Amniotic stem cell (primary cell): Measurements from ENCODE around the gene ZNF716.
"Not testable (repeated sequence)": the region's sequence is repeated elsewhere in the genome, so short reads cannot be mapped to it uniquely, and the experiment has no call there.

ENCODE experiments used
- DNase-seq: peaks from one replicate; lab custom pipeline; 2025; lab: John Stamatoyannopoulos, UW

Gene ZNF716

GRCh38 chr7:57449904-57450303, at the start of gene ZNF716:
TSS of gene ZNF716 (plus strand) at chr7:57450177. CDS start at chr7:57450289, 112 bp downstream.
- no peak for DNase-seq

- no peak for DNase-seq
Measured at GRCh38 chr7:57400531-57401155, 49.3 kb upstream of the ZNF716 start.

- DNase-seq = not testable (repeated sequence)
Measured at GRCh38 chr7:57403051-57403450, 46.9 kb upstream of the ZNF716 start.

GRCh38 chr7:57403601-57404342, 46.2 kb upstream of the ZNF716 start:
- no peak for DNase-seq

GRCh38 chr7:57404343-57404966, 45.5 kb upstream of the ZNF716 start:
- DNase-seq = no peak

- DNase-seq = no peak
Measured at GRCh38 chr7:57404967-57405421, 45.0 kb upstream of the ZNF716 start.

- no peak for DNase-seq
Measured at GRCh38 chr7:57407125-57407524, 42.9 kb upstream of the ZNF716 start.

GRCh38 chr7:57412168-57412567, 37.8 kb upstream of the ZNF716 start:
- no peak for DNase-seq

- DNase-seq = no peak
Measured at GRCh38 chr7:57412618-57413017, 37.4 kb upstream of the ZNF716 start.

- no peak for DNase-seq
Measured at GRCh38 chr7:57413529-57414398, 36.2 kb upstream of the ZNF716 start.

- DNase-seq = no peak
Measured at GRCh38 chr7:57414415-57414814, 35.6 kb upstream of the ZNF716 start.

GRCh38 chr7:57414852-57415251, 35.1 kb upstream of the ZNF716 start:
- no peak for DNase-seq

- DNase-seq = no peak
Measured at GRCh38 chr7:57415326-57415725, 34.7 kb upstream of the ZNF716 start.

GRCh38 chr7:57415730-57416129, 34.2 kb upstream of the ZNF716 start:
- DNase-seq = no peak

GRCh38 chr7:57416601-57417358, 33.2 kb upstream of the ZNF716 start:
- DNase-seq = no peak

GRCh38 chr7:57417736-57418135, 32.2 kb upstream of the ZNF716 start:
- DNase-seq = no peak

- DNase-seq = no peak
Measured at GRCh38 chr7:57423768-57424167, 26.2 kb upstream of the ZNF716 start.

GRCh38 chr7:57424515-57425238, 25.3 kb upstream of the ZNF716 start:
- DNase-seq = no peak

GRCh38 chr7:57425239-57425944, 24.6 kb upstream of the ZNF716 start:
- no peak for DNase-seq
